Endothelial cell (in vitro differentiated cells): ENCODE measurements around the gene DYRK1A. TPM values are rescaled to one million over a fixed set of nuclear protein-coding genes. Genes with fewer than 3 reads are reported as not detected.
A peak's percentile ranks its signal among the peaks of the same experiment; 100 is the strongest.

ENCODE experiments used
- DNase-seq: peaks from one replicate; pipeline ENCODE4 v3.0.0; 2021; ENCODE audit warnings: low spot score
- H3K27ac Mint-ChIP-seq: one replicate; pipeline ENCODE4 v1.8.0; 2021; ENCODE audit warnings: mixed read lengths, inconsistent platforms; ENCODE audit not compliant: unreplicated experiment
- H3K27me3 Mint-ChIP-seq: one replicate; pipeline ENCODE4 v1.8.0; 2021; ENCODE audit warnings: mild to moderate bottlenecking, moderate library complexity, mixed read lengths, inconsistent platforms; ENCODE audit not compliant: unreplicated experiment
- H3K36me3 Mint-ChIP-seq: one replicate; pipeline ENCODE4 v1.8.0; 2021; ENCODE audit warnings: mild to moderate bottlenecking, low read depth, mixed read lengths, inconsistent platforms; ENCODE audit not compliant: unreplicated experiment
- H3K4me1 Mint-ChIP-seq: one replicate; pipeline ENCODE4 v1.8.0; 2021; ENCODE audit warnings: mild to moderate bottlenecking, mixed read lengths, inconsistent platforms; ENCODE audit not compliant: unreplicated experiment
- H3K4me3 Mint-ChIP-seq: one replicate; pipeline ENCODE4 v1.8.0; 2021; ENCODE audit warnings: mild to moderate bottlenecking, mixed read lengths, inconsistent platforms; ENCODE audit not compliant: unreplicated experiment
- H3K9me3 Mint-ChIP-seq: one replicate; pipeline ENCODE4 v1.8.0; 2021; ENCODE audit warnings: mixed read lengths, inconsistent platforms; ENCODE audit not compliant: unreplicated experiment
- total RNA-seq: library from RNA; stranded (reverse); fragmentation: NEBNext Ultra II Directional; extraction: Animal tissue kit (Norgen Biotek cat#: 25700); gene quantifications from one replicate; pipeline ENCODE4 v1.2.1, GENCODE V29; 2021; ENCODE audit not compliant: unreplicated experiment
- TF ChIP-seq, protein P1 (sequence below): fragments of 200-600 bp; sonication (generic); IDR thresholded peaks from one replicate; pipeline ENCODE4 v1.5.0; 2021; ENCODE audit warnings: antibody characterized with exemption; ENCODE audit not compliant: unreplicated experiment

DYRK1A gene
- total RNA-seq, 1 donor from 2014 or later, result 87.5 TPM

DNA sequence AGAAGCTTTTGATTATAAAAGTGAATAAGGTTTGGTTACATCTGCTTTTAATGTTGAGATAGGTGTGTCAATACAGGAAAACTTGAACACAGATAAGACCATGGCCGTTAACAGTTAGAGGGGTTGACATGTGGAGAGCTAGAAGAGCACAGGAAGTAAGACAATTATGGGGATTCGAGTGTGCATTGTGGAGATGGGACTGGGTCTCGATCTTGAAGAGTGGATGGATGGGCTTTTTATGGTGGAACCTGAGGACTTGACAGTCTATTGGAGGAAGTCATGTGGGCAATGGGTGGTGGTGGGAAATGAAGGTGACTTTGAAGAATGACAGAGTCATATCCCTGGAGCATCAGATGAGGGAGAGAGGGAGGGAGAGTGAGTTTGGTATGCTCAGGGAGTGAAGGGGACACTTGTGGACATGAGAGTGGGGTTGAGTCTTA, 12.1 kb downstream of the DYRK1A start:
- Mint-ChIP-seq H3K27ac (peak overlapping the region; percentile 7), H3K27me3 (no peaks in the 10 kb centered on the region), H3K4me3 (no peak overlapping the region), H3K36me3 (no peaks in the 10 kb centered on the region), H3K4me1 (peaks cover 49% of the 10 kb centered on the region), H3K9me3 (no peaks in the 10 kb centered on the region)
- DNase-seq, result no peak
- TF ChIP-seq, protein P1, sequence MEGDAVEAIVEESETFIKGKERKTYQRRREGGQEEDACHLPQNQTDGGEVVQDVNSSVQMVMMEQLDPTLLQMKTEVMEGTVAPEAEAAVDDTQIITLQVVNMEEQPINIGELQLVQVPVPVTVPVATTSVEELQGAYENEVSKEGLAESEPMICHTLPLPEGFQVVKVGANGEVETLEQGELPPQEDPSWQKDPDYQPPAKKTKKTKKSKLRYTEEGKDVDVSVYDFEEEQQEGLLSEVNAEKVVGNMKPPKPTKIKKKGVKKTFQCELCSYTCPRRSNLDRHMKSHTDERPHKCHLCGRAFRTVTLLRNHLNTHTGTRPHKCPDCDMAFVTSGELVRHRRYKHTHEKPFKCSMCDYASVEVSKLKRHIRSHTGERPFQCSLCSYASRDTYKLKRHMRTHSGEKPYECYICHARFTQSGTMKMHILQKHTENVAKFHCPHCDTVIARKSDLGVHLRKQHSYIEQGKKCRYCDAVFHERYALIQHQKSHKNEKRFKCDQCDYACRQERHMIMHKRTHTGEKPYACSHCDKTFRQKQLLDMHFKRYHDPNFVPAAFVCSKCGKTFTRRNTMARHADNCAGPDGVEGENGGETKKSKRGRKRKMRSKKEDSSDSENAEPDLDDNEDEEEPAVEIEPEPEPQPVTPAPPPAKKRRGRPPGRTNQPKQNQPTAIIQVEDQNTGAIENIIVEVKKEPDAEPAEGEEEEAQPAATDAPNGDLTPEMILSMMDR, result no peak

DNA sequence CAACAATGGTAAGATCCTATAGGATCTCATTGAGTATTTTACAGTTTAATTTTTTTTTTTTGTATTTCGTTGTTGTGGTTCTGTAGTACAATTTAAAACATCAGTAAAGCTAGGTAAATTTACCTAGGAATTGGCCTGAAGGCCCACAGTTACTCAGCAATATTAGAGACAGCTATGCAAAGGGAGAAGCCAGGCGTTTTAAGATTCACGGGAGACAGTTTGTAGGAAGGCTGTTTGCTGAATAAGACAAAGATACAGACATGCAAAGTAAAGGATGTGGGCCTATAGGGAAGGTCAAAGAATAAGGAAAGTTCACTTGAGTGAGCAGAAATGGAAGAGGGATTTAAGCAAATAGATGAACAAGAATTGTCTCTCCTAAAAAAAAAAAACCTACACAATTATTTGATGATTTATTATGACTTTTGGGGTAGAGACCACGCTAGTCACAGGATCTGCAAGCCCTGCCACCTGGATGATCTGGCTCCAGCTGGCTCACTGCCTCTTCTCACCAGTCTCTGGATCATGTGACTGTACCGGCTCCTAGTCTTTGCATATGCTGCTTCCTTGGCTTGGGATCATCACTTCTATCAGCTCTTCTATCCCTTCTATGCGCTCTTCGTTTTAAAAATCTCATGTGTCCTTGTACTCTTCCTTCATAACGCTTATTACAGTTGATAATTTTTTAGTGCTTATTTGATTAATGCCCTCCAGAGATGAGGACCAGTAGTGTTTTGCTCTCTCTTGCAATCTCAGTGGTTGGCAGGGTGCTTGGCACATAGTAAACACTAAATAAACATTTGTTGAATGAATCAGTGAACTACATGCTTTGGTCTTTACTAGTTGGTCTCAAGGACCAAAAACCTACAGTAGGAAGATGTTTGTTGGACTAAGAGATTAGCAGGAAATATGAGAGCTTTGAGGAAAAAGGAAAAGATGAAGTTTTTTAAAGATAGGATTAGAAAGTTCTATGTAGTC, 14.1 kb downstream of the DYRK1A start:
- no peak for DNase-seq
- no peaks in the 10 kb centered on the region for H3K9me3 Mint-ChIP-seq

DNA sequence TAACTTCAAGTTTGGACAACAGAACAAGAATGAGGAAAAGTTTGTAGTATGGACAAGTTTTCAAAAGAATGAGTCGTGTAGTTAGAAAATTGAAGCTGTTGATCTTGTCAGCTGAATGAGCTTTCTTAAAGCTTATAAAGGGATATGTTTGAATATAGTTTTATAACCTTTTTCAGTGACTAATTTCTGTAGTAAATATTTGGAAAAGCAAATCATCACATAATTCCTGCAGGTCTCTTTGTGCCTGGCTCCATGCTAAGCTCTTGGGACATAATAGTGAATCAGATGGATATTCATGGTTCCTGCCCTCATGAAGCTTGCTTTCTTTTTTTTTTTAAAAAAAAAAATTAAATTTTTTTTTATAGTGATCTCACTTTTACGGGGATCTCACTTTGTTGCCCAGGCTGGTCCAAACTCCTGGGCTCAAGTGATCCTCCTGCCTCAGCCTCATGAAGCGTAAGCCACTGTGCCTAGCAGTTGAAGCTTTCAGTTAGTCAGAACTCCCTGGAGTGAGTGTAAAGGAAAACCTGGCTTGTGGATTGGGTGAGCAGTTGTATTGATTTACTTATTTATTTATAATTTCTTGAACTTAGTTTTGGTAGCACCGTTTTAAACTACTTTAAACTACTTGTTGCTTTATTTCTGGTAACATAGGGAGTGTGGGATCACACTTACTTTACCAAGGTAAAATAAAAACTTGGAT, 15.5 kb downstream of the DYRK1A start:
- Mint-ChIP-seq H3K36me3 (no peaks in the 10 kb centered on the region), H3K4me3 (no peak overlapping the region), H3K27me3 (peaks cover 2% of the 10 kb centered on the region), H3K9me3 (no peaks in the 10 kb centered on the region), H3K27ac (no peak overlapping the region), H3K4me1 (peaks cover 54% of the 10 kb centered on the region)
- TF ChIP-seq, protein P1, result no peak
- no peak for DNase-seq

More for the DNA sequence above, 14.1 kb downstream of the DYRK1A start:
- TF ChIP-seq, protein P1, result no peak
- Mint-ChIP-seq H3K36me3 (no peaks in the 10 kb centered on the region), H3K27me3 (peaks cover 2% of the 10 kb centered on the region), H3K27ac (peak overlapping the region; percentile 20), H3K4me1 (peaks cover 49% of the 10 kb centered on the region), H3K4me3 (no peak overlapping the region)

DNA sequence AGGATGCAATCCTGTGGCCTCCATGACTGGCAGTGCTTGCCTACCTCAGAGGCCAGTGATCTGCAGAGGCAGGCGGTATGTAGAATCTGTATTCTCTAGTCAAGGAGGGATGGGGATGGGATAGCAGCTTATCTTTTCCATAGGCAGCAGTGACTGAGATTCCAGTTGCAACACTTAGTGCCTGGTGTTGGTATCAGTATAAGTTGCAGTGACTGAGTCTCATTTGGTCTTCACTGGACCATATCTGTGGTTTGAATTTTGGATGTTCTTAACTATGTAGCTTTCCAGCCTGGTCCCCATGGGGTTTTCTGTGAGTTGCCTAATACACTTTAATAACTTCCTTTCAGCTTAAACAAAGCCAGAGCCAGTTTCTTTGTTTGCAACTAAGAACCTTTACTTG, 16.5 kb downstream of the DYRK1A start:
- TF ChIP-seq, protein P1, result no peak
- H3K4me3 Mint-ChIP-seq, result no peak overlapping the region
- H3K36me3 Mint-ChIP-seq, result no peaks in the 10 kb centered on the region
- peaks cover 2% of the 10 kb centered on the region for H3K27me3 Mint-ChIP-seq
- H3K4me1 Mint-ChIP-seq, result peaks cover 58% of the 10 kb centered on the region
- no peaks in the 10 kb centered on the region for H3K9me3 Mint-ChIP-seq
- DNase-seq, result no peak
- H3K27ac Mint-ChIP-seq, result no peak overlapping the region
